ENCODE measurements around the gene TRIM42.

Gene TRIM42

GRCh38 chr3:140677764-140678163 is at the start of gene TRIM42:
TSS of gene TRIM42 (plus strand) at chr3:140678064. CDS start at chr3:140678230, 166 bp downstream.
- DNase-seq, result no peak

GRCh38 chr3:140628606-140629005 is 49.3 kb upstream of the TRIM42 start:
- no peak for DNase-seq

- no peak for DNase-seq
These were observed 48.3 kb upstream of the TRIM42 start for GRCh38 chr3:140629357-140630137.

- DNase-seq, result no peak
These were observed 47.5 kb upstream of the TRIM42 start for GRCh38 chr3:140630366-140630765.

GRCh38 chr3:140630866-140631265 is 47.0 kb upstream of the TRIM42 start:
- no peak for DNase-seq

- DNase-seq, result no peak
These were observed 42.6 kb upstream of the TRIM42 start for GRCh38 chr3:140635276-140635675.

GRCh38 chr3:140636406-140637138 is 41.3 kb upstream of the TRIM42 start:
- DNase-seq, result no peak

GRCh38 chr3:140651287-140651686 is 26.6 kb upstream of the TRIM42 start:
- DNase-seq, result no peak

- no peak for DNase-seq
These were observed 22.2 kb upstream of the TRIM42 start for GRCh38 chr3:140655678-140656077.

- DNase-seq, result no peak
These were observed 13.8 kb upstream of the TRIM42 start for GRCh38 chr3:140664111-140664510.

- no peak for DNase-seq
These were observed 4.7 kb downstream of the TRIM42 start for GRCh38 chr3:140682586-140682985.

- DNase-seq, result no peak
These were observed 8.3 kb downstream of the TRIM42 start for GRCh38 chr3:140686128-140686527.

- DNase-seq, result no peak
These were observed 9.1 kb downstream of the TRIM42 start for GRCh38 chr3:140686948-140687347.

GRCh38 chr3:140695361-140696061 is 17.6 kb downstream of the TRIM42 start:
- DNase-seq, result no peak

- DNase-seq, result no peak
These were observed 21.8 kb downstream of the TRIM42 start for GRCh38 chr3:140699516-140700231.

- no peak for DNase-seq
These were observed 24.4 kb downstream of the TRIM42 start for GRCh38 chr3:140702281-140702680.

GRCh38 chr3:140703496-140703895 is 25.6 kb downstream of the TRIM42 start:
- no peak for DNase-seq

GRCh38 chr3:140704733-140705132 is 26.9 kb downstream of the TRIM42 start:
- no peak for DNase-seq

GRCh38 chr3:140705954-140706353 is 28.1 kb downstream of the TRIM42 start:
- no peak for DNase-seq

GRCh38 chr3:140706360-140706759 is 28.5 kb downstream of the TRIM42 start:
- DNase-seq, result no peak

GRCh38 chr3:140708815-140709214 is 31.0 kb downstream of the TRIM42 start:
- DNase-seq, result no peak

- no peak for DNase-seq
These were observed 31.9 kb downstream of the TRIM42 start for GRCh38 chr3:140709751-140710150.

Measured in NCI-H187 (cell line).